Dedifferentiated amniotic fluid mesenchymal stem cell (primary cell): ENCODE results near the gene ELMO1.
"Not testable (repeated sequence)": the region's sequence is repeated elsewhere in the genome, so short reads cannot be mapped to it uniquely, and the experiment has no call there.

Experiments
- DNase-seq: peaks from one replicate; pipeline ENCODE4 v3.0.0-alpha.2; 2016; ENCODE audit errors: extremely low spot score

Gene ELMO1

GRCh38 chr7:37193087-37193774 lies 255.4 kb downstream of the ELMO1 start:
- DNase-seq, result no peak

DNA sequence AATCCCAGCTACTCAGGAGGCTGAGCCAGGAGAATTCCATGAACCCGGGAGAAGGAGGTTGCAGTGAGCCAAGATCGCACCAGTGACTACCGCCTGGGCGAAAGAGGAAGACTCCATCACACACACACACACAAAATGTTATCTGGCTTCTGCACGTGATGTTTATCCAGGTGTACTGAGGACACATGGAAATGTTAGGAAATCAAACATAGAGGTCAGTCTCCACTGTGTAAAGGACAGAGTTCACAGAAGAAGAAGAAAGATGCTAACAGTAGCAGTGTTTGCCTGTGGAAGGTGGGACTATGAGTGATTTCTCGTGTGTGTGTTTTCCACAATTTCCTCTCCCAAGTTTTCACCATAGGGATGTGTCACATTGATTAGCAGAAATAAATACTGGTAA lies 256.9 kb downstream of the ELMO1 start:
- no peak for DNase-seq

- DNase-seq, result no peak
Measured at GRCh38 chr7:37187179-37187578, 261.5 kb downstream of the ELMO1 start.

DNA sequence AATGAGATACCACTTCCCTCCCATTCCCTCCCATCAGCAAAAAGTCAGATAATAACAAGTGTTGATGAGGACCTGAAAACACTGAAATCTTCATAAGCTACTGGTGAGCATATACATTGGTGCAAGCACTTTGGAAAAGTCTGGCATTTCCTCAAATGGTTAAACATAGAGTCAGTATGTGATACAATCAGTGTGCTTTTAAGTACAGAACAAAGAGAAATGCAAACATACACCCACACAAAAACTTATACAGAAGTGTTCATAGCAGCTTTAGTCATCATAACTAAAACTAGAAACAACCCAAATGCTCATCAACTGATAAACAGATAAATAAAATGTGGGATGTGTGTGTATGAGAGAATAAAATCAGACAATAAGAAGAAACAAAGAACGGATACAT lies 261.9 kb downstream of the ELMO1 start:
- DNase-seq, result no peak

- DNase-seq, result no peak
Measured at GRCh38 chr7:37181550-37181932, 267.1 kb downstream of the ELMO1 start.

DNA sequence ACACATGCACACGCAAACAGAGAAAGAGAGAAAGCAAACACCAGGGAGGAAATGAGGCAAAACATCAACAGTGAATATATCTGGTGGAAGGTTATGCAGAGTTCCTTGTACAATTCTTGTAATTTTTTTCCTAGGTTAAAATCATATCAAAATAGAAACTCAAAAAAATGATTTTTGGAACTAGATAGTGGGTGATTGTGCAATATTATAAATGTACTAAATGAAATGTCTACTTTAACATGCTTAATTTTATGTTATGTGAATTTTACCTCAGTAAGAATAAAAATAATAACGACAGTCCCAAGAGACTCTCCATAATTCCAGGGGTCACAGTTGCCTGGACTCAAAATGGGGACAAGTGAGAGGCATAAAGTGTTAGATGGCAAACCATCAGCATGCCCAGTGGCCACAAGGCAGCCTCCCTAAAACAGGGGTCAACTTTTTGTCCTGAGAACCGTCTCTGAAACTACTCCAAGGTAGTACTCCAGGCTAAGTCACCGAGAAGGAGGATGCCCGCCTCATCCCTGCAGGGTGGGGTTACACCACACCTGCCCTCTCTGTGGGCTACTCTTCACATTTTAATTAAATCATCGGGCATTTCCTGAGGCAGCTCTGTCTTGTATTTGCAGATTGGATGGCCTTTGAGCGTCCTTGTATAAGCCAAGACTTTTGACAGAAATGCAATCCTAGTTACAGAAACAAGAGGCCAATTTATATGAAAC lies 267.7 kb downstream of the ELMO1 start:
- no peak for DNase-seq

- DNase-seq, result no peak
Measured at GRCh38 chr7:37176079-37176478, 272.6 kb downstream of the ELMO1 start.

GRCh38 chr7:37174460-37174859 lies 274.2 kb downstream of the ELMO1 start:
- no peak for DNase-seq

DNA sequence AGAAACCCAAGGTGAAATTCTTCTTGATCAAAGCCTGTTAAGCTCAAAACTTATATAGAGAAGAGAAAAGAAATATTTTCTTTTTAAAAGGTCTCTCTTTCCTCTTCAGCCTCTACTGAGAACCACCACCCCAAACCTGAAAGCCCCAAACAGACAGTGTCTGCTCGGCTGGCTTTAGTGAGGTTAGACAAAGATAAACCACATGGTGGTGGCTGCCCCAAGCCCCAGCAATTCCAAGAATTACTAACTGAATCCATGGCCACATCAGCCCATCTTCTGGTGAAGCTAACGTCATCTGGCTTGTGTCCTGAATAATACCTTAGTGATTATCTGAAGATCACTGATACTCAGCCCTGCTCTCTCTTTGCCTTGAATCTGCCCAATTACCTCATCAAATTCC lies 275.0 kb downstream of the ELMO1 start:
- no peak for DNase-seq

- no peak for DNase-seq
Measured at GRCh38 chr7:37162106-37162505, 286.6 kb downstream of the ELMO1 start.

DNA sequence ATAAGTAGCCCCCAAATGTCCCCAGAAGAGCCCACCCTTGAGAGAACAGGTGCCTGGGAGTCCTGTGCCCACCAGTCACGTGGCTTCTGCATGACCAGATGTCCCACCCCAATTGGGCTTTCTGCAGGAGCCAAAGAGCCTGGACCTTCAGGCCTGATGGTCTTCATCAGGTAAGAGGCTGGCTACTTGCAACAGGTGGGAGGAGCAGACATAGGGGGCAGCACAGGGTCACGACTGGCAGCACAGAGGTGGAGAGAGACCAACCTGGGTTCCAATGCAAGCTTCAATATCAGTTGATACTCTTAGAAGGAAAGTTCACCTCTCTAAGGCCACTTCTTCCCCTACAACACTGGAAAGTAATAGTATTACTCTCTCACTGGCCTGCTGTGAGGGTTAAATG lies 288.0 kb downstream of the ELMO1 start:
- DNase-seq, result no peak

DNA sequence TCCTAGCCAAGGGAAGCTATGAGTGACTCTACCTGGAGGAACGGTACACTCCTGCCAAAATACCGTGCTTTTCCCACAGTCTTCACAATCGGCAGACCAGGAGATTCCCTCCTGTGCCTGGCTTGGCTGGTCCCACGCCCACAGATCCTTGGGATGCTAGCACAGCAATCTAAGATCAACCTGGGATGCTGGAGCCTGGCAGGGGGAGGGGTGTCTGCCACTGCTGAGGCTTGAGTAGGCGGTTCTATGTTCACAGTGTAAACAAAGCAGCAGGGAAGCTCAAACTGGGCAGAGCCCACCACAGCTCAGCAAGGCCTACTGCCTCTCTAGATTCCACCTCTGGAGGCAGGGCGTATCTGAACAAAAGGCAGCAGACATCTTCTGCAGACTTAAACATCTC lies 295.3 kb downstream of the ELMO1 start:
- DNase-seq, result no peak

- DNase-seq, result no peak
Measured at GRCh38 chr7:37151741-37152413, 296.8 kb downstream of the ELMO1 start.

DNA sequence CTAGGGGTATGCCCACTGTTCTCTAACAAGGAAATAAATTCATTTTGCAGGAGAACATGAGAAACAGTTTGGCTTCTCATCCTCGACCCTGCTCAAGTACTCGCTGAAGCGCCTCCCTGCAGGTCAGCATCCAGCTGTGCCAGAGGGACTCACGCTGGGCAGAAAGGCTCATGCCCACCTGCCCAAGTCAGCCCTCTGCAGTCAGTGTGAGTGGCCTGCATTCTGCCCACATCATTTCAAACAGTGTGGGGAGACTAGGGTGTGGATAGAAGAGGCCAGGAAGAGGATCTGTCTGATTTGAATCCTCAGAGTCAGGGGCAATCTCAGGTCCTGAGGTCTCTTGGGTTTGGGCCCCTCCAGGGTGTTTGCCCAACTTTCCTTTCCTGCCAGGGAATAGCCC lies 297.8 kb downstream of the ELMO1 start:
- no peak for DNase-seq

DNA sequence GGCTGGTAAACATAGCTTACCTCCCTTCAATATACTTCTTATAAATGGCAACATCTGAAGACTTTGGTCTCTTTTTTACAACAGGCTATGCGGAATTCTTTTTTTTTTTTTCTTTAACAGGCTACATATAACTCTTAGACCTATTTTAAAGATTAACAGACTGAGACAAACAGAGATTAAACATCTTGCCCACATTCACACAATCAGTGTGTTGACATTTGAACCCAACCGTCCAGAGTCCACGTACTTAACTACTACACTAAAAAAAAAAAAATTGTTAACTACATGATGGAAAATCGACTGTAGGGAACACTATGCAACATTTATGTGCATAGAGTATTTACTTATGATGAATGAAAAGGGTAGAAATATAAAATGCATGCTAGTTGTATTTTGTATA lies 298.5 kb downstream of the ELMO1 start:
- no peak for DNase-seq

DNA sequence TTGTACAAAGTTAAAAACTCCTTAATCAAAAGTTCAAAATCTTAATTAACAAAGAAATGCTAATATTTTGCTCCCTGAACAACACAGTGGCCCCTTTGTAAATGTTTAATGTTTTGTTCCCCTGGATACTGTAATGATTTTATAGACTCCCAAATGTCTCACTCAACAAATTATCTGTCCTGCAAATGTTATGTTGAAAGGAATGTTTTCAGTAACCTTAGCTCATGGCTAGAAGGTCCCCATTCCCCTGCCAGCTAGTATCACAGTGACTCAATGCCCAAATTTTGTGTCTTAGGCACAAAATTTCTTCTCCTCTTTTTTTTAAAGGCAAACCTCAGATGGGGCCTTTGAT lies 298.9 kb downstream of the ELMO1 start:
- DNase-seq, result no peak

- DNase-seq, result no peak
Measured at GRCh38 chr7:37149051-37149772, 299.5 kb downstream of the ELMO1 start.

DNA sequence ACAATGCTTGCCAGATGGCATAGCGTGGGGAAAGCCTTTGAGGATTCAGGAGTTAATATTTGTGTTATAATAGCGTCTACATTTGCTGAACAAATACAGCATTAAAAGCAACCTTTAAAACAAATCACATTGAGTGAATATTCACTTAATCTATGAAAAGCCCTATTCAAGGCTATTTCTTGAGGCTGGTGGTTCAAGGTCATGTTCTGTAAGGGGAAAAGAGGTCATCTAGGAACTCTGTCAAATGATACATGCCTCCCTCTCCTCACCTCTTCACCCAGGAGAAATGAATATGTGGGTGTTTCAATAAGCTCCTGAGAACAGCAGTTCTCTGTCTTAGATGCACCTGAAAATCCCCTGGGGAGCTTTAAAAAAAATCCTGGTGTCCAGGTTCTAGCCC lies 303.0 kb downstream of the ELMO1 start:
- peak; percentile 6 for DNase-seq

DNA sequence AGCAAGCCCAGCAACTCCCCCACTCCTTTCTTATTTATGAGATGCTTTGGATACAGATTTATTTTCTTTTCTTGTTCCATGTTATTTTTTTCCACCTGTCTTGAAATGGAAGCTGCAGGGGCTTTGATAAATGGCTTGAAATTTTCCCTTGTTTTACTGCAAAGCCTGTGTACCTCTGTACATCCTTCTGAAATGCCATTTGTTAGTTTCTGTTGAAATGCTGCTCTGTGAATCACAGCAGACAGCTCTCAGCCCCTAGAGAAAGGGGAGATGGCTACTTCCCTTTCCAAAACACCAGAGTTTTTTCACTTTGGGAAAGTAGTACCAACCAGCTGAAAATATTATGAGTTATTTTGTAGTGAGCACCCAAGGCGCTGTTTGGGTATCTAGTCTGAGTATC lies 304.2 kb downstream of the ELMO1 start:
- peak; percentile 9 for DNase-seq

DNA sequence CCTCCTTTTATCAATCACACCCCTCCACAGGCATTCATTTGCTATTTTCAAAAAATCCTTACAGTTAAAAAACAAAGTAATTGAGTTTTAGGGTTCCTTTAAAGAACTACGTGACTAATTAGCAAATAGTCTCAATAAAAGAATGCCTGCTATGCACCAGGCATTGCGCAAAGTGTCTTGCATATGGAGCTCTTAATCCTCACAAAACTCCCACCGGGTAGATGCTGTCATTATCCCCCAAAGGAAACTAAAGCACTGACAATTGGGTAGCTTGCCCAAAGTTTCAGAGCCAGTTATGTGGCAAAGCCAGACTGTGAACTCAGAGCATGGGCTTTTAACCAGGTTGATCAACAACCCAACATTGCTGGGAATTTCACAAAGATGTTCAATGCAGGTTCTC lies 305.7 kb downstream of the ELMO1 start:
- DNase-seq, result peak; percentile 13

GRCh38 chr7:37141742-37142141 lies 306.9 kb downstream of the ELMO1 start:
- DNase-seq, result peak; percentile 14

DNA sequence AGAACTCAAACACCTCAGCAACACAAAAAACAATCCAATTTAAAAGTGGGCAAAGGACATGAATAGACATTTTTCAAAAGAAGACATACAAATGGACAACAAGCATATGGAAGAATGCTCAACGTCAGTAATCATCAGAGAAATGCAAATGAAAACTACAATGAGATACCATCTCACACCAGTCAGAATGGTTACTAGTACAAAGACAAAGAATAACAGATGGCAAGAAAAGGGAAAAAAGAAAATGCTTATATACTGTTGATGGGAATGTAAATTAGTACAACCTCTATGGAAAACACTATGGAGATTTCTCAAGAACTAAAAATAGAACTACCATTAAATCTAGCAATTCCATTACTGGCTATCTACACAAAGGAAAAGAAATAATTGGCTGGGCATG lies 314.8 kb downstream of the ELMO1 start:
- DNase-seq, result not testable (repeated sequence)

DNA sequence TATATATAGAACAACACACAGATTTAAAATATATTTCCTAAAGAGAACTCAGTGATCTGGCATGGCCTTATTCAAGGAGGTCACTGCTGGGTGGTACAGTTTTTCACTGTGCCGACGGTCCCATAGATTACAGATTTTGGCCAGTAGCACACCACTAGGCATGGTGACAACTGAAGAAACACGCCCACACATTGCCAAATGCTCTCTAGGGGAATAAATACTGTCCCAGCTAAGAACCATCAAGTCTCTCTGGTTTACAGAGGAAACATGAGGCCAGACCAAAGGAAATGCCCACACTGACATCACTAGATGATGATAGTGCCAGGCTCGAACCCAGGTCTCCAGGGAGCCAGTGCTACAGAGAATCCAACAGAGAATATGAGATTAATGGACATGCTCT lies 316.8 kb downstream of the ELMO1 start:
- no peak for DNase-seq
